Measurements from ENCODE around the gene COG7.
"Not testable (repeated sequence)": the region's sequence is repeated elsewhere in the genome, so short reads cannot be mapped to it uniquely, and the experiment has no call there.

Gene COG7

GRCh38 chr16:23382279-23382678 lies 70.7 kb downstream of the COG7 start:
- no peak for ATAC-seq
- no peak for TF ChIP-seq PATZ1 (CRISPR knock-in tag; IDR thresholded peaks at IDR 0.05; ENCODE audit: borderline replicate concordance)
- TF ChIP-seq PPARA (CRISPR knock-in tag; IDR thresholded peaks at IDR 0.05; ENCODE audit: borderline replicate concordance): no peak
- TF ChIP-seq SNAI2 (CRISPR knock-in tag; IDR thresholded peaks at IDR 0.05): no peak
- TF ChIP-seq ZNF8 (CRISPR knock-in tag; IDR thresholded peaks at IDR 0.05): no peak
- TF ChIP-seq TSHZ2 (CRISPR knock-in tag; IDR thresholded peaks at IDR 0.05): no peak
- no peak for TF ChIP-seq OSR1 (CRISPR knock-in tag; IDR thresholded peaks at IDR 0.05)
- TF ChIP-seq ZFP3 (CRISPR knock-in tag; IDR thresholded peaks at IDR 0.05): no peak
- no peak for TF ChIP-seq ISL1 (CRISPR knock-in tag; IDR thresholded peaks at IDR 0.05)
- TF ChIP-seq GLIS3 (CRISPR knock-in tag; IDR thresholded peaks at IDR 0.05): no peak
- no peak for TF ChIP-seq TCF4 (CRISPR knock-in tag; IDR thresholded peaks at IDR 0.05; ENCODE audit: borderline replicate concordance)
- TF ChIP-seq ZNF70 (CRISPR knock-in tag; IDR thresholded peaks at IDR 0.05): no peak
- TF ChIP-seq ZNF565 (CRISPR knock-in tag; conservative IDR thresholded peaks at IDR 0.05; ENCODE audit: low read depth): no peak
- no peak for TF ChIP-seq CREB5 (CRISPR knock-in tag; IDR thresholded peaks at IDR 0.05; ENCODE audit: low read depth)
- no peak for TF ChIP-seq CSDC2 (CRISPR knock-in tag; IDR thresholded peaks at IDR 0.05)
- TF ChIP-seq TOX (CRISPR knock-in tag; IDR thresholded peaks at IDR 0.05; ENCODE audit: borderline replicate concordance): no peak

DNA sequence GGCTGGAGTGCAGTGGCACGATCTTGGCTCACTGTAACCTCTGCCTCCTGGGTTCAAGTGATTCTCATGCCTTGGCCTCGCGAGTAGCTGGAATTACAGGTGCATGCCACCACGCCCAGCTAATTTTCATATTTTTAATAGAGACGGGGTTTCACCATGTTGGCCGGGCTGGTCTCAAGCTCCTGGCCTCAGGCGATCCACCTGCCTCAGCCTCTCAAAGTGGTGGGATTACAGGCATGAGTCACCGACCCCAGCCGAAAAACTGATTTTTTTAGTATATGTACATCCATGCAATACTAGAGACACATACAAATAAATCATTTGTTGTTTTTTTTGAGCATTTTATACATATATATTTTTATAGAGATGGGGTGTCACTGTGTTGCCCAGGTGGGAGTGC lies 71.3 kb downstream of the COG7 start:
- ATAC-seq: not testable (repeated sequence)

DNA sequence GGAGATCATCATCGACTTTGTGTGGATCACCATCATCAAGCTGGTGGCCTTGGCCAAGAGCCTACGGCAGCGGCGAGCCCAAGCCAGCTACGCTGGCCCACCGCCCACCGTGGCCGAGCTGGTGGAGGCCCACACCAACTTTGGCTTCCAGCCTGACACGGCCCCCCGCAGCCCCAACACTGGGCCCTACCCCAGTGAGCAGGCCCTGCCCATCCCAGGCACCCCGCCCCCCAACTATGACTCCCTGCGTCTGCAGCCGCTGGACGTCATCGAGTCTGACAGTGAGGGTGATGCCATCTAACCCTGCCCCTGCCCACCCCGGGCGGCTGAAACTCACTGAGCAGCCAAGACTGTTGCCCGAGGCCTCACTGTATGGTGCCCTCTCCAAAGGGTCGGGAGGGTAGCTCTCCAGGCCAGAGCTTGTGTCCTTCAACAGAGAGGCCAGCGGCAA lies 72.5 kb downstream of the COG7 start:
- ATAC-seq: no peak
- TF ChIP-seq ZNF70 (CRISPR knock-in tag; IDR thresholded peaks at IDR 0.05) (no peak), OSR1 (CRISPR knock-in tag; IDR thresholded peaks at IDR 0.05) (no peak), TSHZ2 (CRISPR knock-in tag; IDR thresholded peaks at IDR 0.05) (no peak), ZC3H10 (CRISPR knock-in tag; IDR thresholded peaks at IDR 0.05) (no peak), ZNF565 (CRISPR knock-in tag; conservative IDR thresholded peaks at IDR 0.05; ENCODE audit: low read depth) (no peak), ISL1 (CRISPR knock-in tag; IDR thresholded peaks at IDR 0.05) (no peak), ESRRG (CRISPR knock-in tag; IDR thresholded peaks at IDR 0.05) (no peak), CREB5 (CRISPR knock-in tag; IDR thresholded peaks at IDR 0.05; ENCODE audit: low read depth) (no peak), PPARA (CRISPR knock-in tag; IDR thresholded peaks at IDR 0.05; ENCODE audit: borderline replicate concordance) (no peak), CSDC2 (CRISPR knock-in tag; IDR thresholded peaks at IDR 0.05) (no peak), RARB (CRISPR knock-in tag; IDR thresholded peaks at IDR 0.05) (no peak), SNAI2 (CRISPR knock-in tag; IDR thresholded peaks at IDR 0.05) (no peak), POU6F1 (CRISPR knock-in tag; IDR thresholded peaks at IDR 0.05; ENCODE audit: borderline replicate concordance, low read depth) (no peak), TCF4 (CRISPR knock-in tag; IDR thresholded peaks at IDR 0.05; ENCODE audit: borderline replicate concordance) (no peak), ZFP3 (CRISPR knock-in tag; IDR thresholded peaks at IDR 0.05) (no peak), PATZ1 (CRISPR knock-in tag; IDR thresholded peaks at IDR 0.05; ENCODE audit: borderline replicate concordance) (no peak), ZFP30 (CRISPR knock-in tag; IDR thresholded peaks at IDR 0.05) (no peak)
